Non-pigmented ciliary epithelial cell (primary cell): ENCODE data around the gene SLIT3.

Experiments used
- DNase-seq: peaks from one replicate; pipeline ENCODE4 v3.0.0-alpha.2; 2010; ENCODE audit warnings: low read depth

Gene SLIT3

GRCh38 chr5:169299191-169299662 lies 1.7 kb downstream of the SLIT3 start:
- DNase-seq = no peak

GRCh38 chr5:169298193-169298592 lies 2.7 kb downstream of the SLIT3 start:
- no peak for DNase-seq

DNA sequence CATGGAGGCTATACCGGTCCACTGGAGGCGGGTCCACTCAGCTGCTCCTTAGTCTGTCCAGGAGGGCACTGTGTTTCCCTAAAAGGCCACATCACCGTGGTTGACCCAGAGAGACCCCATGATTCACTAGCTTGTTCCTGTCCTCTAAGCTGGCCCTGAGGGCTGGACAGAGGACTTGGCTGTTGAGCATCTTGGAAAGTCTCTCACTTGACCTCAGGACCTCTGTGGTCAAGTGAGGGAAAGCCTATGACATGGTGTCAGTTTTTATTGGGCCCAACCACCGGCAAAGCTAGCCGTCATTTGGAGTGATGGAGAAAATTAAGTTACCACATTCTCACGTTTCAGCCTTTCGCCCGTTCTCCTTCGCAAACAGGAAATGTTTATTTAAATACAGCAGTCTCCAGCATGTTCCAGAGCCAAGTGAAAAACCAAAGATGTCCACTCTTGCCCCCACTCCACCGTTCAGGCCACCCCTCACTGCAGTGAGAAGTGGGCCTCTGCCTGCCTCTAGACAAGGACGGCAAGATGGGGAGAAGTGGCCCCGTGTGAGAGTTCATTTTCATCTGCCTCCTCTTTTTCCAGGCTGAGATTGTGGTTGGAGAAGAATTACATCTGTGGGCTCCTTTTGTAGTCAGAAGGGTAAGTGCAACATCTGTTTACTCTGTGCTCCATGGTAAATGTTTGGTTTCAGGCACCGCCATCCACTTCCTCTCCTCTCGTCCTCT lies 4.4 kb downstream of the SLIT3 start:
- no peak for DNase-seq

DNA sequence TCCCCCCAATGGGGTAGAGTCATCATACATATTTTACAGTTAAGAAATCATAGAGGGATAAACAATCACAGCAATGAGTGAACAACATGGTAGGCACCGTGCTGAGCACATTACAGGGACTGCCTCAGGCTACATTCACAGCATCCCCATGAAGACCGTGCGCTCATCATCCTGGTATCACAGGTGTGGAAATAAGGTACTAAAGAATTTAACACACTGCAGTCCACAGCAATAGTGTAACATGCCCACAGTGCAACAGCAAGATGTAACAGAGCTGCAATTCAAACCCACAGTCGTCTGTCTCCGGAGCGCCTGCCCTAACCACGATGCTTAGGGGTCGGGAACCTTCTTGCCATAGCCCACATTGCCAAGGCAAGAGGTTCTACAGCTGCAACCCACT lies 5.6 kb downstream of the SLIT3 start:
- DNase-seq = no peak

GRCh38 chr5:169294621-169295020 lies 6.3 kb downstream of the SLIT3 start:
- DNase-seq = no peak

DNA sequence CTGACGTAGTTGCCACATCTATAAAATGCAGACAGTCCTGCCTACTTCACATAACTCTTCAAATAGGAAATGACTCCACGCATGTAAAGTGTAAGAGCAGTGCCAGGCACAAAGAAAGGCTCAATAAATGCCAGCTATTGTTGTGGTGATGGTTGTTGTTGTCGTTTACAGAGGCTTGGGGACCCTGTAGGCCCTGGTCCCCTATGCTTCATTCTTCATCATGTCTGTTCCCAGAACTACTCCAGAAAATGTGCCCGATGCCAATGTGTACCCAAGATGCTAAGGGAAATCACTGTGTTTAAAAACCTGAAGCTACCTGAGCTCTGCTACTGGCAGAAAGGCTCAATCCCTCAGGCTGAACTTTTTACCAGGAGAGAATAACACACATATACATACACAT lies 9.1 kb downstream of the SLIT3 start:
- no peak for DNase-seq

DNA sequence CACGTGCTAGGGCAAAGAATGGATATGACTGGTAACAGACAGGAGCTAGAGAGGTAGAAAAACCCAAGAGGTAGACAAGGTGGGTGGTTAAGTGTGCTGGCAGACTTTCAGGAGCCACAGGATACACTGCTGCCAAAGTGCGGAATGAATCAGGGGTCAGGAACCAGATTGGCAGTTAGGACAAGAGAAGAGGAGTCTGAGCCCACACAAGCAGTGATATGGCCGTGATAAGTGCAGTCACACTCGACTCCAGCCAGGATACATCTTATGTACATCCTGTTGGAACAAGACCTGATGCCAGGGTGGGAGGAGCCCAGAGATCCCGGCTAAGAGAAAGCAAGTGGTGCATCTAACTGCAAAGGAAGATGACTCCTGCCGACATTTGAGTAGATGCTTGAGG lies 10.0 kb downstream of the SLIT3 start:
- no peak for DNase-seq

DNA sequence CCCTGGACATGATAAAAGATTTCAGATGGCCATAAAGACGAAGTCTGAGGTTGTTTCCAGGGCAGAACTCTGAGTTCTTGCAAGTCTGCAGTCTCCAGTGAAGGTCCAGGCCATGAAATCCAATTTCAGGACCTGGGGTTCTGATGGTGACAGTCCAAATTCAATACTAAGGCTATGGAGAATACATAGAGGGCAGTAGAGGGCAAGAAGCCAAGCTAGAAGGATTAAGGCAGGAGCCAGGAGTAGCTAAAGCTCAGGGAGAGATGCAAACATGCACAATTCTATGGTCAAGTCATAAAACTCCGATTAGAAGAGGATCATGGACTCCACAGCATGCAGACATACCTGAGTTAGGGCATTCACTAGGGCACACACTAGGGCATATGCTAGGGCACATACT lies 11.4 kb downstream of the SLIT3 start:
- no peak for DNase-seq

- no peak for DNase-seq
These were observed 12.6 kb downstream of the SLIT3 start for GRCh38 chr5:169288066-169288930.

DNA sequence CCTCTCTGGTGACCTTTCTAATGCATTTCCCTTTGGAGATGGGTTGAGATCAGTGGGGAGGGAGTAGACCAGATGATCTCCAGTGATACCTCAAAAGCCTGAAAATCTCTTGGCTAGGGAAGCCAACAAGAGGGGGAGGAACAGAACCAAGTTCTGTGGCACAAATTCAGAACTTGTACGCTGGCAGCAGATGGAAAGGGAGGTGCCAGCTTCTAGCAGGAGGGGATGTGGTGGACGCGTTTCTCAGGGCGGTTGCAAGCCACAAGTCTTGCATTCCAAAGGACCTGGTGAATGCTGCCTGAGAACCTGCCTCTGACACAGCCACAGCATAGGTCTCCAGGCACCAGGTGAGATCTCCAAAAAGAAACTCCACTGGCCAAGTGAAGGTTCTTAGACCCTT lies 13.4 kb downstream of the SLIT3 start:
- DNase-seq = no peak

DNA sequence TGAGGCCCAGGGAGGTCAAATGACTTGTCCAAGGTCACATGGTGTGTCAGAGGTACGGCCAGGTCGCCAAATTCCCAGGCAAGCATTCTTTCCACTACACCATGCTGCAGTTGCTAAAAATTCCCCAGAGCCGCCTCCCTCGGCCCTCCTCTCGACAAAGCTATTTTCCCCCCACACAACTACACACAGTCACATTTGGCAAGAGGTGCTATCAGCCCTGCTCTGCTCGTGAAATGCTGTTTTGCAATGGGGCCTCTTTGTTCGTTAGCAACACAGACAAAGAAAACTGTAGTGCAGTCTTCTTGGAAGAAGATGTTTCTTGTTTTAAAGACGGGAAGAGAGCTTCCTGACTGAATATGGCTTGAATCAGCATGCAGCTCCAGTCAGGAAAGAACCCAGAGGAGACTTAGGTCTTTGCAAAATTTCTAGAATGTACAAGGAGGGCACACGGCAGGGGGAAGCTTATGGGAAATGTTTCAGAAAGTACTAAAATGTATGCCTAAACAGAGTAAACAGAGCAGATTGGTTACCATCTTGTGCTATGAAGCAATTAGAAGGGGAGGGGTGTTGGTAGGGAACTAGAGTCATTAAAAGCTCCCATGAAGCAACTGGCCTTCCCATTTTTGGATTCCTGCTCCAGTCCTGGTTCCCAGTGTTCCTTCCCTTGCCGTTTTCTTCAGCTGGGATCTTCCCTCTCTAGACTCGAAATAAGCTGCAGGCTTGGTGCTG lies 14.2 kb downstream of the SLIT3 start:
- no peak for DNase-seq

- no peak for DNase-seq
These were observed 17.1 kb downstream of the SLIT3 start for GRCh38 chr5:169283887-169284286.

GRCh38 chr5:169281625-169282024 lies 19.3 kb downstream of the SLIT3 start:
- DNase-seq = no peak

DNA sequence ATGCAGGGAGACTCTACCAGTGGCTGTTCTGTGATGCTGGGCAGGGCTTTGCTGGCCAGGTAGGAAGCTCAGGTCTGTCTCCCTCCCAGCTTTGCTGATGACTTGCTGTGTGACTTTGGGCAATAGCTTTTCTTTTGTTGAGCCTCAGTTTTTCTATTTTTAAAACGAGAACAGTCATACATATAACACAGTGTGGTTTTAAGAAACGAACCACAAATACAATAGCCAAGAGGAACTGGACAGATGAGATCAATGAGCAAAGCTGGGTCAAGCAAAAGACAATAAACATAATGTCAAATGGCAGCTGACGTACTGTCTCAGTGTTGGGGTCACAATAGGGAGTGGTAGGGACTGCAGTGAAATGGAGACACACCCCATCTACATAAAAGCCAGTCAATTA lies 20.2 kb downstream of the SLIT3 start:
- no peak for DNase-seq

DNA sequence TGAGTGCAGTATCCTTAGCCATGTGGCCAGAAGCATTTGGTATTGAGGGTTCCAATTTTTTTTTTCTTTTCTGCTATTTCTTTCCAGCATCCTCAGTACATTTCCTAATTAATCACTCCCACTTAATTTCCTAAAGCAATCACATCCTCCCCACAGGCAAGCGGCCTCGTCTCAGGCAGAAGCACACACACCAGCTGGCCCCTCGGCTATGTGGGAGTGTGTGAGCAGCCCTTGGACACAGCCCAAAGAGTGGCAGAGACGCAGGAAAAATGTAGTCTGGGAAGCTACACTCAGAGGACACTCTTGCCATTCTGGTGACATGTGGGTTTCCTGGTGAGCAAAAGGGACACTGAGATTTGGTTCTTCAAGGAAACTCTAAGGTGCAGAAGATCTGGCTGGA lies 20.7 kb downstream of the SLIT3 start:
- DNase-seq = no peak

- DNase-seq = no peak
These were observed 21.8 kb downstream of the SLIT3 start for GRCh38 chr5:169279125-169279524.

DNA sequence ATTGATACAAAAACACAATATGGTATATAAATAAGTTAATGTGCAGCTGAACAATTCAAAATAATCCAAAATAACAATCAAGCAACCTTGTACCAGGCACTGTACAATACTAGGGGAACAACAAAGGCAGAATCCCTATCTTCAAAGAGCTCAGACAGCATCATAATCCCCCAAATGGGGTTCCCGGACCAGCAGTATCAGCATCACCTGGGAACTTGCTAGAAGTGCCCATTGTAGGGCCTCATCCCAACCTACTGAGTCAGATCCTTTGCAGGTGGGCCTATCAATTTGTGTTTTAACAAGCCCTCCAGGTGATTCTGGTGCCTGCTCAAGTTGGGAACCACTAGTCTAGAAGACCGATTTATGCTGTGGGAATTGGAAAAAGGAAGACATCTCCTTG lies 27.1 kb downstream of the SLIT3 start:
- no peak for DNase-seq

GRCh38 chr5:169273451-169273850 lies 27.5 kb downstream of the SLIT3 start:
- DNase-seq = no peak

DNA sequence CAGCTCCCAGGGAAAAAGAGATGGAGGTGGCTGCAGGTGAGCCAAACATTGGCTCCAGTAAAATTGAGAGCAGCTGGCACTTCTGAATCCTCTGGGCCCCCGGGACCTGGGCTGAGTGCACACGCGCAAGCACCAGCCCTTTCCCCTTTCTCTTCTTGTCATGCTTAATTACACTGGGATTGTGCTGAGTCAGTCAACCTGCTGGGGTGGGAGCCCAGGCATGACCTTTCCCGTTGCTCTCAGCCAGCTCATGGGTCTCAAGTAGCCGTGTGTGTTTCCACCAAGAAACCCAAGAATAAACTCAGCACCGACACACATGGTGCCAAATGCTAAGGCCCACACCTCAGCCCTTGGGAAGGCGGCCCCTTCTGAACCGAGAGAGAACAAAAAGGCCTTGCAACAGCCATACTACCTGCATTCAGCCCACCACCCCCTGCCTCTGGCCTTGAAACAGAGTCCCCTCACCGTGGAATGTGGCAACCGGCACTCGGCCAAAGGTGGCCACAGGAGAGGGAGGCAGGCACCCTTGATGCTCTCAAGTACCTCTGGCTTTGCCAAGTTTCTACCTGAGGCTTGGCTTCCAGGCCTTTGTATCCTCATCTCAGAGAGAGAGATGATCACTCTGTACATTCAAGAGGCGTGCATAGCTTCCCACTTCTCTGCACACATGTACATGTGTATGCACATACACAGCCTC lies 28.1 kb downstream of the SLIT3 start:
- DNase-seq = no peak

DNA sequence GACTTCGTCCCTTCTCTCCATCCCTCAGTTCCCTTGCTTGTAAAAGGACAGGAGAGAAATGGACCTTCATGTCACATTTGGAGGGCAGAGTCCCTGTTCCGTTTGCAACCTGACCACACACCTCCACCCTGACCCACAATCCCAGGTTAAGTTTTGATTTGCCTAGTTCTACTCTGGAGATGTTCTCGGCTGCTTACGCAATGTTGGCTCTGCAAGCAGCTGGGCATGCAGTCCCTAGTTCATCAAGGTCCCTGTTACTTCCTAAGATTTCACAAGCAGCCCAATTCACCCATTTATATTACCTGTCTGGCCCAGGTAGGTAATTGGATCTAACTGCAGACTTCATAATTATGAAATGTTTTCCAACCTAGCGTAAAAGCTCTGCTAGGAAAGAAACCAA lies 28.8 kb downstream of the SLIT3 start:
- DNase-seq = no peak

DNA sequence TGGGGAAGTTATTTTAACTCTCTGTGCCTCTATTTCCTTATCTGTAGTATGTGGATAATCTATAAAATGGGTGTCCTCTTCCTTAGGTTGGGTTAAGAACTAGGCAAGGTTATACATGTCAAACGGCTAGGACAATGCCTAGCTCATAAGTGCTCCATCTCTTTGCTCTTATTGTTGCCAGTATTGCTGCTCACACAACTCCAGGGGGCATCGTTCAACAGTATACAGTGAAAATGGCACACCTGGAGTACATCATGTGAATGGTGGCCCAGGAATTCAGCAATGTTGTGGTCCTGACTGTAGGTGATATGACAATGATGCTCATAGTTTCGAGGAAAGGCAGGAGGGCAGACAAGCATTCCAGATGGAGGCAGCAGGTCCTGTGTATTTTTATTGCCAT lies 30.1 kb downstream of the SLIT3 start:
- DNase-seq = no peak

- no peak for DNase-seq
These were observed 32.9 kb downstream of the SLIT3 start for GRCh38 chr5:169268019-169268418.
